Measurements from ENCODE around the gene ATXN3.

DNA sequence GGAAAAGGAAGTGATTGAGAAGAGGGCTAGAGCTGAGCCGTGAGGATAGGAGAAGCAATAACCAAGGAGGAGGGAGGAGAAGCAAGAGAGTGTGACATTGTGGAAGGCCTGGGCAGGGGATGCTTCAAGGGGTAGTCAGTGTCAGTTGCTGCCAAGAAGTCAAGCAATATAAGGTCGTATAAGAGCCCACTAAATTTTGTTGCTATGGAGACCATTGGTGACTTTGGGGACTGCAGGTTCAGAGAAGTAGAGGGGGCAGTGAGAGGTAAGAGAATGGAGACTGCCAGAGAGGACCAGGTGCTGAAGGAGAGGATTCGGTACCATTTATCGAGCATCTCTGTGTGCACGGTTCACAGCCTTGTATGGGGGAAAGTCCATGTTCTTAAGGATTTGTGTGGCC, 3.1 kb upstream of the ATXN3 start:
- no peak for TF ChIP-seq POLR2AphosphoS5 (IDR thresholded peaks at IDR 0.05; ENCODE audit: low read depth, low read length)
- TF ChIP-seq SPI1 (IDR thresholded peaks at IDR 0.05; ENCODE audit: low read depth, low read length): no peak
- no peak for TF ChIP-seq POLR2A (IDR thresholded peaks at IDR 0.05; ENCODE audit: low read depth, low read length)
- no peak for TF ChIP-seq TAF1 (IDR thresholded peaks at IDR 0.05; ENCODE audit: low read depth, low read length)
